Lower leg skin (tissue), 4 donors: Measurements from ENCODE around the gene PAIP2. TPM values are rescaled to one million over a fixed set of nuclear protein-coding genes. Genes with fewer than 3 reads are reported as not detected.
A peak's percentile ranks its signal among the peaks of the same experiment; 100 is the strongest.

Experiments used
- DNase-seq, 2 donors: peaks; one replicate each; pipeline ENCODE4 v3.0.0-alpha.2; 2019; ENCODE audit warnings: low spot score in 2 of 2
- H3K4me3 ChIP-seq: fragments of 200-600 bp; sonication (generic); 2 replicates; pipeline ENCODE4 v1.5.1; 2017; ENCODE audit warnings: mild to moderate bottlenecking, low read depth; ENCODE audit not compliant: poor library complexity, severe bottlenecking
- POLR2A ChIP-seq, 2 donors: fragments of 450-650 bp; IDR thresholded peaks; one replicate each; pipeline ENCODE4 v1.6.1; 2016 to 2017; ENCODE audit warnings: antibody characterized with exemption in 2 of 2, mild to moderate bottlenecking in 1 of 2, moderate library complexity in 1 of 2
- WGBS, 2 donors: methylation state at CpG; one replicate each; pipeline ENCODE4 v1.1.5; 2018; 5-methylcytosine and 5-hydroxymethylcytosine counted together
- intact Hi-C: fragments of 100-400 bp; cut with DNase I; formaldehyde crosslinking; loops from one replicate; pipeline ENCODE4 v1.15.0; 2023; ENCODE audit warnings: low total_unique reads
- total RNA-seq, 4 donors: library from RNA; depleted of rRNA; stranded (reverse); fragments of >200 nt; gene quantifications; one replicate each; pipeline ENCODE4 v1.1.0, GENCODE V29; 2016
- TF ChIP-seq, protein P1 (sequence below), 3 donors: fragments of 450-650 bp; IDR thresholded peaks; one replicate each; pipeline ENCODE4 v1.5.1; 2016; ENCODE audit warnings: antibody characterized with exemption in 3 of 3, mild to moderate bottlenecking in 3 of 3, moderate library complexity in 2 of 3

The PAIP2 gene
- total RNA-seq, 4 donors from 2014 or later = 47.4 to 81.5 (median 64.7) TPM

DNA sequence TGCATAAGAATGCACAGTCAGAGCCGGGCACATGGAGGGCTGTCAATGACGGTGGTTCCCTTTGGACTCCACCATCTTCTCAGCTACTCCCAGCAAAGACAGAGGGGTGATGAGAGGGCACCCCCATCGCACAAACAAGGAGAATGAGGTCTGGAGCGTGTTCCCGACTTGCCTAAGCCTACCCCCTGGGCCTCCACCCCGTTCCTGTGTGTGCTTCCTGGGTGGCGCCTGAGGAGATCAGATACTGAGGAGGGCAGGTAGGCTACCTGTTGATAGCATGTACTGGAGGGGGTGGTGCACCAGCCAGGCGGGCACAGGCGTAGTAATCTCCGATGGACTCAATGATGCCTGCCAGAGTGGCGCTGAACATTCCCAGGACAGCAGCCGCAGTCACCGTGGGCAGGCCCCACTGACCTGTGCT lies 37.3 kb downstream of the PAIP2 start:
- no peak for TF ChIP-seq POLR2A (IDR thresholded peaks at IDR 0.05)
- TF ChIP-seq, protein P1, sequence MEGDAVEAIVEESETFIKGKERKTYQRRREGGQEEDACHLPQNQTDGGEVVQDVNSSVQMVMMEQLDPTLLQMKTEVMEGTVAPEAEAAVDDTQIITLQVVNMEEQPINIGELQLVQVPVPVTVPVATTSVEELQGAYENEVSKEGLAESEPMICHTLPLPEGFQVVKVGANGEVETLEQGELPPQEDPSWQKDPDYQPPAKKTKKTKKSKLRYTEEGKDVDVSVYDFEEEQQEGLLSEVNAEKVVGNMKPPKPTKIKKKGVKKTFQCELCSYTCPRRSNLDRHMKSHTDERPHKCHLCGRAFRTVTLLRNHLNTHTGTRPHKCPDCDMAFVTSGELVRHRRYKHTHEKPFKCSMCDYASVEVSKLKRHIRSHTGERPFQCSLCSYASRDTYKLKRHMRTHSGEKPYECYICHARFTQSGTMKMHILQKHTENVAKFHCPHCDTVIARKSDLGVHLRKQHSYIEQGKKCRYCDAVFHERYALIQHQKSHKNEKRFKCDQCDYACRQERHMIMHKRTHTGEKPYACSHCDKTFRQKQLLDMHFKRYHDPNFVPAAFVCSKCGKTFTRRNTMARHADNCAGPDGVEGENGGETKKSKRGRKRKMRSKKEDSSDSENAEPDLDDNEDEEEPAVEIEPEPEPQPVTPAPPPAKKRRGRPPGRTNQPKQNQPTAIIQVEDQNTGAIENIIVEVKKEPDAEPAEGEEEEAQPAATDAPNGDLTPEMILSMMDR (IDR thresholded peaks at IDR 0.05) = no peak
- 54 to 70% methylated on average over 13 of the region's 13 CpGs for WGBS, 2 donors
- peak in 1 of 2 donors; percentile 70 for DNase-seq
- intact Hi-C loops = no loop called here
- no peak overlapping the region for H3K4me3 ChIP-seq

DNA sequence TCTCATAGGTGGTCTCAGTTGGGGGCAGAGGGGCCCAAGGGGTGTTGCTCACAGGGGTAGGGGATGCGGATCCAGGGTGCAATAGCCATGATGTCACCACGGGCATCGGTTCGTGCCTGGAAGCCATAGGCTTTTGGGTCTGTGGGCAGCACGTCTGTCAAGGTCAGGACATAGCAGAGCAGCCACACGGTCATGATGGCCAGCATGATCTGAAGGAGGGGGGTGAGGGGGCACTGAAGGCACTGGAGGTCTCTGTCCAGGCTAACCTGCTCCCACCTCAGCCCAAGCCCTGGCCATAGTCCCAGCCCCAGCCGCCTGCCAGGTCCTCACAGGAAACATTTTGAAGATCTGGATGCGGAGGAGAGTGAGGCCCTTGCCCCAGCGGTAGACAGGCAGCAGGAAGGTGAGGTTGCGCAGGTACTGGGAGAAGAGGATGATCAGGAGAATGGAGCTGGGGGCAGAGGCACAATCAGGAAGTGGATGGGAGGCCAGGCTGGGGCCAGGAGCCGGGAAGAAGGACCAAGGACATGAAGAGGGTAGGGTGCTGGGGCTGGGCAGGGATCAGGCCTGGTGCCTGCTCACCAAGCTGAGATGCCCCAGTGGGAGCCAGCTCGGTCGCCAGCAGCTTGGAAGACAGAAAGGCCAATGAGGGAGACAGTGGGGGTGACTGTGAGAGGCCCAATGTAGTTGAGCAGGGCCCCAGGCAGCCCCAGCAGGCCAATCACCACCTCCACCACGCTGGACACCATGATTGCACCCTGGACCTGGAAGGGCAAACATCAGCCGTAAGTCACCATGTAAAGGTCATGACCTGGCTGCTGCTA lies 38.2 kb downstream of the PAIP2 start:
- TF ChIP-seq POLR2A (IDR thresholded peaks at IDR 0.05) = no peak
- TF ChIP-seq, protein P1 (IDR thresholded peaks at IDR 0.05) = no peak
- intact Hi-C loops = no loop called here

GRCh38 chr5:139381837-139382761 lies 40.4 kb downstream of the PAIP2 start:
- H3K4me3 ChIP-seq = no peak overlapping the region
- WGBS, 2 donors = 86 to 87% methylated on average over 20 to 28 of the region's 28 CpGs
- DNase-seq = peak in 1 of 2 donors; percentile 81
- intact Hi-C loops = no loop called here
- no peak for TF ChIP-seq POLR2A (IDR thresholded peaks at IDR 0.05)
- TF ChIP-seq, protein P1 (IDR thresholded peaks at IDR 0.05) = no peak

More for the DNA sequence above, 38.2 kb downstream of the PAIP2 start:
- 85 to 91% methylated on average over 15 of the region's 15 CpGs for WGBS, 2 donors
- DNase-seq = no peak
- H3K4me3 ChIP-seq = no peak overlapping the region

GRCh38 chr5:139382807-139383206 lies 41.2 kb downstream of the PAIP2 start:
- no peak for TF ChIP-seq POLR2A (IDR thresholded peaks at IDR 0.05)
- TF ChIP-seq, protein P1 (IDR thresholded peaks at IDR 0.05) = no peak
- no peak overlapping the region for H3K4me3 ChIP-seq
- intact Hi-C loops = no loop called here
- WGBS, 2 donors = 64 to 65% methylated on average over 3 of the region's 3 CpGs
- DNase-seq = no peak

GRCh38 chr5:139383275-139383992 lies 41.8 kb downstream of the PAIP2 start, which contains the start of gene SLC23A1:
Gene SLC23A1, minus strand, starts transcription at chr5:139383297. Its CDS starts 44 bp downstream, at chr5:139383253.
- peak in 1 of 2 donors; percentile 81 for DNase-seq
- 57 to 67% methylated on average over 10 of the region's 10 CpGs for WGBS, 2 donors
- intact Hi-C loops = no loop called here
- TF ChIP-seq, protein P1 (IDR thresholded peaks at IDR 0.05) = no peak
- TF ChIP-seq POLR2A (IDR thresholded peaks at IDR 0.05) = no peak
- H3K4me3 ChIP-seq = no peak within 1 kb of the TSS
